GM19452 (cell line): ENCODE results near the gene PSME1.

Experiments used
- ATAC-seq: cut with Tn5 transposase; IDR thresholded peaks from one replicate; pipeline ENCODE4 v1.9.1; 2021; ENCODE audit not compliant: unreplicated experiment

PSME1 gene

DNA sequence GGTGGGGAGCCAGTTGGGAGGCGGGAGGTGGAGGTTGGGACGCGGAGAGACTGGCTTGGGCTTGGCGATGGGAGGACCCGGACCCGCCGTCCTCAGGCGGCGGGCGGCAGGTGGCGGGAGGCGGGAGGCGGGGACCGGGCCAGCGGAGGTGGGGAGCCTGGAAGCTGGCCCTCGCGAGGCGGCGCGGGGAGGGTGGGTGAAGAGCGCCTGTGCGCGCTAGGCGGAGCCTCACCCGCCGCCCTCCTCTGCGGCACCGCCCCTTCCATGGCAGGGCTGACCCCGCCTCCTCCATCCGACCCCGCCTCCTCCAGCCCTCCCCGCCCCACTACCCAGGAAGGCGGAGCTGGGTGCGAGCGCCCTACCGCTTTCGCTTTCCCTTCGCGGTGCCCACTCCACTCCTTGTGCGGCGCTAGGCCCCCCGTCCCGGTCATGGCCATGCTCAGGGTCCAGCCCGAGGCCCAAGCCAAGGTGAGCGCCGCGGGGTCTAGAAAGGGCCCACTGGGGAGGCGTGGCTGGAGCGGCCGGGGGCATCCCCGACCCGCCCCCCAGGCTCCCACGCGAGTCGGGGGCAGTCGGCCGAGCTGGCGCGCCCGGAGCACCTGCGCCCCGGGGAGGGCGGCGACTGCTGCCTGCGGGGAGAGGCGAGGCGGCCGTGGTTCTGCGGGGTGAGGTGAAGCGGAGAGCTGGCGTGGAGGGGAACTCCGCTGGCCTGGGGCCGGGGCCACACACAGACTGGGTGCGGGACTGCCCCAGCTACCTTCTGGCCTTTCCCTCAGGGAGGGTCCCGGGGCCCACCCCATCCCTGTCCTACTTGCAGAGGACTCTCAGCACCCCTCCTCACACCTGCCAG, at the start of gene PSME1:
Gene PSME1 (plus strand): TSS at position 361 of the 850 bp plus-strand sequence. CDS start 69 bp downstream, at position 430.
- peak; percentile 83 for ATAC-seq

DNA sequence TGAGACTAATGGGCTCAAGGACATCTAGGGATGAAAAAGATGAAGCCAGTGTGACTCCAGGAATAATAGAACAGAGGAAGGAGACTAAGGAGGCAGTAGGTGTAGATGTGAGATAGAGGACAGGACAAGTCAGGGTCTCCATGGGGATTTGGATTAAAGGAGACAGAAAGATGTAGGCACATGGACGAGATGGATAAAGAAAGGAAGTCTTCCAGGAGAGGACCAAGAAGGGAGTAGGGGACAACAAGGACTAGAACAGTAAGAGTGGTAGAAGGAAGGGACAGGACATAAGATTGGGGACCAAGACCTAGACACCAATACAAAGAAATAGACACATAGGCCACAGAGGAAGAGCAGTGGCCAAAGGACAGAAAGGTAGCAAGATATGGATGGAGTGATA, 49.0 kb upstream of the PSME1 start:
- ATAC-seq, result no peak

DNA sequence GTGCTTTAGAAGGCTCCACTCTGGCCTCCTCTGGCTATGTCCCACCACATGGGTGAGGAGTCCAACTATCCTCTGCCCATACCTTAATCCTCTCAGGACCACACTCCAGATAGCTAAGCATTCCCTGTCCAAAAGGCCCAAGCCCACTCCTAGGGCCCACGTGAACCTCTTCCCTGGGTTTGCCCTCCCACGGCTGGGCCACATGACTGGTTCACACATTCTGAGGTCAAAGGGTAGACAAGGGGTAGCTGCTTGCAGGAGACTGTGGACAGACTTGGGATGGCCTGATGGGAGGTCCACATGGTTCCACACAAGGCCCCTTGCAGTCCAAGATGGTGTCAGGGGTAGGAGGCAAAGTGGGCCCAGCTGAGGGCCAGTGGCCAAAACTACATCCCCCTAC, 47.9 kb upstream of the PSME1 start:
- ATAC-seq, result no peak

- ATAC-seq, result no peak
Measured at GRCh38 chr14:24089890-24090289, 46.1 kb upstream of the PSME1 start.

- no peak for ATAC-seq
Measured at GRCh38 chr14:24092110-24092504, 43.9 kb upstream of the PSME1 start.

DNA sequence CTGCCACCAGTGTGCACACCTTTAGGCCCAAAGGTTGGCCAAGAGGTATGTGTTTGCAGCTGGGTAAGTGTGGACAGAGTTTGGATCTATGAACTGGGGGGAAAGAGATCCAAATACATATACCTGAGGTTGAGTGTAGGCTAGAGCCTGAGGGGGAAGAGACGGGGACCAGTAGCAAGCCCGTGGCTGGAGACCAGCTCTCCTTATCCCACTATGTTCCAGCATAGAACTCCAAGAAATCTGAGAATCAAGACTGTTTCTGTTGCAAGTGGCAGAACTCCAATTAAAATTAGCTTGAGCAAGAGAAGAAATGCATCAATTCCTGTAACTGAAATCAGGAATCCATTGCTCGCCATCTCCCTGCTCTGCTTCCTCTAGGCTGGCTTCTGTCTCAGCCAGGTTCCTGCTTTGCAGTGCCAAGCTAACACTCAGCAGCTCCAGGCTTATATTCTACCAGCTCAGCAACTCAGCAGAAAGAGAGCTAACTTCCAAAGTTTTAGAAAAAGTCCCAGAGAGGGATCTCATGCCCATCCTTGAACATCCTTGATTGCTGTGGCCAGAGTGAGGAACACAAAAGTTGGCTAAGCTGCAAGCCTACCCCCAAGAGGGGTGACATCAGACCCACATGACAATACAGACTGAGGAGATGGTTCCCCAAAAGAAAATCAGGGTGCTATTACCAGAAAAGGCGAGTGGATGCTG, 43.3 kb upstream of the PSME1 start:
- no peak for ATAC-seq

- no peak for ATAC-seq
Measured at GRCh38 chr14:24093207-24093900, 42.6 kb upstream of the PSME1 start.

DNA sequence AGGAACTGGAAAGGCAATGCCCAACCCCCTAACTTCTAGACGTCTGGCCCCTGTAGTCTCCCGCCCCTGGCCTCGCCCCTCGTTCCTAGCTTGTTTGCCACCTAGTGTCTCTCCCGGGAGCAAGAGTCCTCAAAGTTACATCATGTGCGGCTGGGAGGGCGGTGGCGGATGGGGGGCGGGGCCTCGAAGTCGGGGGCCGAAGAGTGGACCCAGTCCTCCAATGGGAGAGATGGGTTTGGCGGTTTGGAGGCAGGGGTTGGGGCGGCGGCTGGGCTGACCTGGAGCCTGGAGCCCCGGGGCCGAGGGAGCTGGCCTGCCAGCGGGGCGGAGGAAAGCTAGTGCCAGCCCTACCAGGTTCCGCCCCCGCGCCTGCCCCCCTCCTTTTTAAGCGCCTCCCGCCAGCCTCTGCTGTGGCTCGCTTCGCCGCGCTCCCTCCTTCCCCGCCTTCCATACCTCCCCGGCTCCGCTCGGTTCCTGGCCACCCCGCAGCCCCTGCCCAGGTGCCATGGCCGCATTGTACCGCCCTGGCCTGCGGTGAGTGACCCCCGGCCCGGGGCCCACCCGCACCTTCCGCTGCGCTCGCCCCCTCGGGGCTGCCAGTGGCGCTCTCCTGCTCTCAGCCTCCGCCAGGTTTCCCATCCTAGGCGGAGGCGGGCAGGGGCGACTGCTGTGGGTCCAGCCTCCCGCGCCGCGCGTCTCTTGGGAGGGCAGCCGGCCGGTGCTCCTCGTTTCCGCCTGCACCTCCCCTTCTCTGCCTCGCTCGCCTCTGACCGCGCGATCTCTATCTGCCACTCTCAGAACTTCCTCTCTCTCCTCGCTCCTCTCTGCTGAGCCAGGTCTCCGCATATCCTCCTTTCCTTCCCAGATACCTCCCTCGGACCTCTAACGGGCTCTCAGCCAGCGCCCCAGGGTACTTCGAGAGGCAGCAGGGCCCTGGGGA, 41.8 kb upstream of the PSME1 start, which contains the start of gene PCK2:
Gene PCK2 (plus strand): TSS at position 411 of the 940 bp plus-strand sequence. CDS start 95 bp downstream, at position 506.
- peak; percentile 44 for ATAC-seq

GRCh38 chr14:24094841-24095270, 41.1 kb upstream of the PSME1 start:
- ATAC-seq, result no peak

GRCh38 chr14:24095271-24096068, 40.5 kb upstream of the PSME1 start:
- ATAC-seq, result peak; percentile 66

GRCh38 chr14:24096545-24097181, 39.3 kb upstream of the PSME1 start:
- ATAC-seq, result no peak

DNA sequence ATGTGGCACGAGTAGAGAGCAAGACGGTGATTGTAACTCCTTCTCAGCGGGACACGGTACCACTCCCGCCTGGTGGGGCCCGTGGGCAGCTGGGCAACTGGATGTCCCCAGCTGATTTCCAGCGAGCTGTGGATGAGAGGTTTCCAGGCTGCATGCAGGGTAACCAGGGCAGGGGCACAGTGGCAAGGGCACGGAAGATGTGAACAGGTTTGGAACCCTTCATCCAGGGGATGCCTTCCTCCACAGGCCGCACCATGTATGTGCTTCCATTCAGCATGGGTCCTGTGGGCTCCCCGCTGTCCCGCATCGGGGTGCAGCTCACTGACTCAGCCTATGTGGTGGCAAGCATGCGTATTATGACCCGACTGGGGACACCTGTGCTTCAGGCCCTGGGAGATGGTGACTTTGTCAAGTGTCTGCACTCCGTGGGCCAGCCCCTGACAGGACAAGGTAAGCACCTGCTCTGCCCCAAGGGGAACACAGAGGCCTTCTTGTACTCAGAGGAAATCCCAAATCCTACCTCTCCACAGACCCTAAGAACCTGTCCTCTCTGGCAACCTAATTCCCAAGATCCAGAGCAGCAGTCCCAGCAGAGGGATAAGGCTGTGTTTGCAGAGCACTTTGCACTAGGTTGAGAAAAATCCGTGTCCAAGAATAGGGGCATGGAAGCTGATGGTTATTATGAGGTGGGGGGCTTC, 37.6 kb upstream of the PSME1 start:
- no peak for ATAC-seq

DNA sequence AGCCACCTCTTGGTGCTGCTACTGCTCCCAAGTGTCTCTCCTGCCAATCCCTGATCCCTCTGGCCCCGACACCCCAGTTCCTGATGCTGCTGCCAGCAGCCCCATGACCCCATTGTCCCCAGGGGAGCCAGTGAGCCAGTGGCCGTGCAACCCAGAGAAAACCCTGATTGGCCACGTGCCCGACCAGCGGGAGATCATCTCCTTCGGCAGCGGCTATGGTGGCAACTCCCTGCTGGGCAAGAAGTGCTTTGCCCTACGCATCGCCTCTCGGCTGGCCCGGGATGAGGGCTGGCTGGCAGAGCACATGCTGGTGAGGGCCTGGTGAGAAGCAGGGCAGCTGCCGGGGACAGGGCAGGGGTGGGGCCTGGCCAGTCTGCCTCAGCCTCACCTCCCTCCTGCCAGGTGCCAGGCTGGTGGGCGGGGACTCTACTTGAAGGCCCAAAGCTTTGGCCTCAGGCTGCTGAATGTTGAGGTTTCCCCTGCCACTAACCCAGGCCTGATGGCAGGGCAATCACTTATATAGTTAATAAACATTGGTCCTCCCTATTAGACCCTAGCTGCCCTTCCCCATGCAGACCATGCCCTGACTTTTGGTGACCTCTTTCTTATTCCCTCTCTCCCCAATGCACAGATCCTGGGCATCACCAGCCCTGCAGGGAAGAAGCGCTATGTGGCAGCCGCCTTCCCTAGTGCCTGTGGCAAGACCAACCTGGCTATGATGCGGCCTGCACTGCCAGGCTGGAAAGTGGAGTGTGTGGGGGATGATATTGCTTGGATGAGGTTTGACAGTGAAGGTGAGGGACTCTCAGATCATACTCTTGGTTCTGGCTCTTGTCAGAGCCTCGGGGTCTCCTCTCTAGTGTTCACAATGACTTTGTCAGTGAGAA, 36.8 kb upstream of the PSME1 start:
- no peak for ATAC-seq

GRCh38 chr14:24100197-24100981, 35.6 kb upstream of the PSME1 start:
- no peak for ATAC-seq

DNA sequence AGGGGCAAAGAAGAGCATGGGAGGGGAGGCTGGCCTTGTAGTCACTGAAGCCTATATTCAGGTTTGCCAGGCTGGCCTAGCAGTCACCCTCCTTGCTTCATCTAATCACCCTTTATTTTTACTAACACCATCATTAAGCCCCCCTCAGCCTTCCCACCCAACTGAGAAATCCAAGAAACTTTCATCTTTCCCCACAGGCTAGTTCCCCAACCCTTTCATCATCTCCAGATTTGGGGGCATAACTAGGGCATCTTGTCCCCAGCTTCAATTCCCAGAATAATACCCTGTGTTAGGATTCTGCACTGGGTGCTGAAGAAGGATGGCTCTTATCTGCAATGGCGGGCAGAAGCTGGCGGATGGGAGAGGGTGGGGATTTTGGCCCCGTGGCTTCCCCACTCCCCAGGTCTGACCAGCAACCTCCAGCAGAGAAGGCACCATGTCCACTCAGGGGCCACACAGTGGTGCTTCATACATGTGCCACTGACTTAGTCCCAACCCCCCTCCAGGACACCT, 35.0 kb upstream of the PSME1 start:
- ATAC-seq, result no peak

- ATAC-seq, result no peak
Measured at GRCh38 chr14:24102357-24103048, 33.5 kb upstream of the PSME1 start.
